Smooth muscle cell (in vitro differentiated cells): ENCODE data around the gene DOCK10. TPM values are rescaled to one million over a fixed set of nuclear protein-coding genes. Genes with fewer than 3 reads are reported as not detected.

Experiments used
- DNase-seq: peaks from one replicate; lab custom pipeline; 2025; ENCODE audit not compliant: unreplicated experiment; lab: John Stamatoyannopoulos, UW
- H2AFZ ChIP-seq: fragments of 200-600 bp; sonication (generic); 2 replicates; pipeline ENCODE4 v1.6.0; 2016; ENCODE audit warnings: antibody characterized with exemption, low read depth, mild to moderate bottlenecking
- H3F3A ChIP-seq: fragments of 200-600 bp; sonication (generic); 2 replicates; pipeline ENCODE4 v1.6.0; 2017; ENCODE audit warnings: antibody characterized with exemption, low read depth
- H3K27ac ChIP-seq: fragments of 200-600 bp; sonication (generic); 2 replicates; pipeline ENCODE4 v1.5.1; 2016; ENCODE audit warnings: low read depth, mild to moderate bottlenecking
- H3K27me3 ChIP-seq: fragments of 200-600 bp; sonication (generic); 2 replicates; pipeline ENCODE4 v1.6.1; 2016; ENCODE audit warnings: low read depth, mild to moderate bottlenecking
- H3K36me3 ChIP-seq: fragments of 200-600 bp; sonication (generic); 2 replicates; pipeline ENCODE4 v1.5.1; 2016; ENCODE audit warnings: low read depth
- H3K4me1 ChIP-seq: fragments of 200-600 bp; sonication (generic); 2 replicates; pipeline ENCODE4 v1.5.1; 2016; ENCODE audit warnings: low read depth
- H3K4me2 ChIP-seq: fragments of 200-600 bp; sonication (generic); 2 replicates; pipeline ENCODE4 v1.6.0; 2016; ENCODE audit warnings: mild to moderate bottlenecking
- H3K4me3 ChIP-seq: fragments of 200-600 bp; sonication (generic); 2 replicates; pipeline ENCODE4 v1.5.1; 2016; ENCODE audit warnings: mild to moderate bottlenecking
- H3K79me2 ChIP-seq: fragments of 200-600 bp; sonication (generic); 2 replicates; pipeline ENCODE4 v1.6.0; 2016; ENCODE audit warnings: low read depth, mild to moderate bottlenecking
- H3K9ac ChIP-seq: fragments of 200-600 bp; sonication (generic); 2 replicates; pipeline ENCODE4 v1.6.0; 2016; ENCODE audit warnings: low read depth
- H3K9me3 ChIP-seq: fragments of 200-600 bp; sonication (generic); replicated peaks from 2 replicates; pipeline ENCODE4 v1.5.1; 2016; ENCODE audit warnings: low read depth
- H4K20me1 ChIP-seq: fragments of 200-600 bp; sonication (generic); 2 replicates; pipeline ENCODE4 v1.6.0; 2016; ENCODE audit warnings: low read depth
- CTCF ChIP-seq: fragments of 200-600 bp; sonication (generic); IDR thresholded peaks from 2 replicates; pipeline ENCODE4 v1.5.1; 2017; ENCODE audit warnings: borderline replicate concordance, mild to moderate bottlenecking, antibody characterized with exemption; ENCODE audit not compliant: insufficient read depth, poor library complexity, severe bottlenecking
- WGBS: methylation state at CpG from one replicate; pipeline ENCODE4 v1.1.7; 2016; ENCODE audit warnings: low lambda C conversion rate; 5-methylcytosine and 5-hydroxymethylcytosine counted together
- polyA plus RNA-seq: library from polyadenylated mRNA; unstranded; fragments of >200 nt; fragmentation: Nextera tagmentation; extraction: Ambion mirVana; gene quantifications from 2 replicates; pipeline ENCODE4 v1.2.1, GENCODE V29; 2016
- total RNA-seq: library from RNA; depleted of rRNA; stranded (reverse); fragments of >200 nt; gene quantifications from 2 replicates; pipeline ENCODE4 v1.2.3, GENCODE V29; 2014

The DOCK10 gene
- total and polyA plus RNA-seq, 2 experiments from 2014 or later: 0.04 TPM; not detected in 1

- H3K4me2 ChIP-seq: no peak overlapping the region
- no peak for TF ChIP-seq CTCF
- H2AFZ ChIP-seq: no peak overlapping the region
- no peak overlapping the region for H3K9ac ChIP-seq
- H4K20me1 ChIP-seq: no peaks in the 10 kb centered on the region
- DNase-seq: no peak
- H3K36me3 ChIP-seq: no peaks in the 10 kb centered on the region
- H3F3A ChIP-seq: no peaks in the 10 kb centered on the region
- no peaks in the 10 kb centered on the region for H3K27me3 ChIP-seq
- WGBS: 87% methylated on average over 2 of the region's 2 CpGs
- no peaks in the 10 kb centered on the region for H3K79me2 ChIP-seq
- no peaks in the 10 kb centered on the region for H3K4me1 ChIP-seq
- no peaks in the 10 kb centered on the region for H3K9me3 ChIP-seq
- H3K4me3 ChIP-seq: no peak overlapping the region
- no peak overlapping the region for H3K27ac ChIP-seq
Observed at GRCh38 chr2:224893848-224894247, 148.4 kb downstream of the DOCK10 start.

GRCh38 chr2:224892574-224893204 lies 149.6 kb downstream of the DOCK10 start:
- Histone ChIP-seq H3K4me3 (no peak overlapping the region), H3K27me3 (no peaks in the 10 kb centered on the region), H3K9me3 (no peaks in the 10 kb centered on the region), H3K27ac (no peak overlapping the region), H3K4me2 (no peak overlapping the region), H3K9ac (no peak overlapping the region), H2AFZ (no peak overlapping the region), H4K20me1 (no peaks in the 10 kb centered on the region), H3K79me2 (no peaks in the 10 kb centered on the region), H3K4me1 (no peaks in the 10 kb centered on the region), H3F3A (no peaks in the 10 kb centered on the region), H3K36me3 (no peaks in the 10 kb centered on the region)
- TF ChIP-seq CTCF: no peak
- no peak for DNase-seq
- 68% methylated on average over 6 of the region's 6 CpGs for WGBS

GRCh38 chr2:224890372-224890771 lies 151.9 kb downstream of the DOCK10 start:
- no peak overlapping the region for H3K27ac ChIP-seq
- no peaks in the 10 kb centered on the region for H3K79me2 ChIP-seq
- 42% methylated on average over 3 of the region's 3 CpGs for WGBS
- DNase-seq: no peak
- H3K9ac ChIP-seq: no peak overlapping the region
- no peaks in the 10 kb centered on the region for H3K9me3 ChIP-seq
- no peak overlapping the region for H3K4me2 ChIP-seq
- H3K4me1 ChIP-seq: peaks cover 6% of the 10 kb centered on the region
- no peaks in the 10 kb centered on the region for H3F3A ChIP-seq
- H4K20me1 ChIP-seq: no peaks in the 10 kb centered on the region
- H3K4me3 ChIP-seq: no peak overlapping the region
- H3K36me3 ChIP-seq: no peaks in the 10 kb centered on the region
- H3K27me3 ChIP-seq: no peaks in the 10 kb centered on the region
- no peak for TF ChIP-seq CTCF
- H2AFZ ChIP-seq: no peak overlapping the region

- no peak overlapping the region for H3K27ac ChIP-seq
- H3K36me3 ChIP-seq: no peaks in the 10 kb centered on the region
- no peak for DNase-seq
Observed at GRCh38 chr2:224887141-224887540, 155.1 kb downstream of the DOCK10 start.

More at GRCh38 chr2:224887141-224887540, 155.1 kb downstream of the DOCK10 start:
- no peak overlapping the region for H2AFZ ChIP-seq
- H3F3A ChIP-seq: no peaks in the 10 kb centered on the region
- H3K4me3 ChIP-seq: no peak overlapping the region
- WGBS: 84% methylated on average over 1 of the region's 1 CpG
- peaks cover 6% of the 10 kb centered on the region for H3K4me1 ChIP-seq
- no peaks in the 10 kb centered on the region for H3K79me2 ChIP-seq
- no peak overlapping the region for H3K9ac ChIP-seq
- no peaks in the 10 kb centered on the region for H4K20me1 ChIP-seq
- no peak overlapping the region for H3K4me2 ChIP-seq
- no peaks in the 10 kb centered on the region for H3K27me3 ChIP-seq
- no peak for TF ChIP-seq CTCF
- no peaks in the 10 kb centered on the region for H3K9me3 ChIP-seq
